GM23248 (cell line): ENCODE measurements around the gene IRF5.

Experiments used
- EZH2 ChIP-seq: fragments of 200-600 bp; sonication (generic); IDR thresholded peaks from 2 replicates; pipeline ENCODE4 v1.6.1; 2018; ENCODE audit warnings: antibody characterized with exemption, mild to moderate bottlenecking; ENCODE audit not compliant: insufficient read depth, poor library complexity, severe bottlenecking
- EZH2phosphoT487 ChIP-seq: fragments of 200-600 bp; sonication (generic); IDR thresholded peaks from 2 replicates; pipeline ENCODE4 v1.6.1; 2018; ENCODE audit warnings: antibody characterized with exemption, moderate library complexity, mild to moderate bottlenecking, low read depth; ENCODE audit not compliant: insufficient read depth

- TF ChIP-seq EZH2 (no peak), EZH2phosphoT487 (no peak)
These were observed 15.8 kb upstream of the IRF5 start for GRCh38 chr7:128921866-128922440.
